IMR-90 (cell line): Measurements from ENCODE around the gene TMED10. TPM values are rescaled to one million over a fixed set of nuclear protein-coding genes. Genes with fewer than 3 reads are reported as not detected.

Source experiments
- ATAC-seq: fragments of 200-7000 bp; cut with Tn5 transposase; 2 replicates; pipeline ENCODE4 v1.9.1; 2020; ENCODE audit warnings: low read depth, mild to moderate bottlenecking, moderate library complexity
- BruUV-seq: library from RNA; stranded (reverse); fragments of 400-500 nt; replicated peaks from 2 replicates; lab custom pipeline; 2021; lab: Mats Ljungman, UMichigan
- CTCF ChIA-PET: fragments of 300-600 bp; formaldehyde crosslinking; extraction: SDS; loops from one replicate; lab custom pipeline; 2021; ENCODE audit warnings: antibody characterized with exemption; lab: Yijun Ruan, JAX
- POLR2A ChIA-PET: fragments of 300-600 bp; sonication (Branson Sonifier 250); formaldehyde crosslinking; loops from one replicate; lab custom pipeline; 2022; ENCODE audit warnings: antibody characterized with exemption; ENCODE audit not compliant: unreplicated experiment; lab: Charles Lee
- DNase-seq: peaks from one replicate; pipeline ENCODE4 v3.0.0; 2013
- H2AFZ ChIP-seq: replicated peaks from 2 replicates; pipeline ENCODE3; 2013; ENCODE audit warnings: low read length, mild to moderate bottlenecking; ENCODE audit not compliant: poor library complexity
- H2AK5ac ChIP-seq: 2 replicates; pipeline ENCODE4 v1.6.1; 2013; ENCODE audit warnings: low read depth, low read length, inconsistent platforms
- H2AK9ac ChIP-seq: replicated peaks from 2 replicates; pipeline ENCODE3; 2013; ENCODE audit warnings: mild to moderate bottlenecking, low read depth, low read length, moderate library complexity; ENCODE audit not compliant: poor library complexity
- H2BK120ac ChIP-seq: 2 replicates; pipeline ENCODE4 v1.6.1; 2013; ENCODE audit warnings: low read depth, low read length, inconsistent platforms
- H2BK15ac ChIP-seq: 3 replicates; pipeline ENCODE4 v1.6.1; 2013; ENCODE audit warnings: low read depth, low read length, inconsistent platforms
- H2BK20ac ChIP-seq: 2 replicates; pipeline ENCODE4 v1.6.1; 2013; ENCODE audit warnings: low read depth, mild to moderate bottlenecking, inconsistent platforms, low read length, moderate library complexity
- H2BK5ac ChIP-seq: 2 replicates; pipeline ENCODE4 v1.6.1; 2013; ENCODE audit warnings: mild to moderate bottlenecking, low read depth, low read length, inconsistent platforms; ENCODE audit not compliant: poor library complexity, severe bottlenecking
- H3K14ac ChIP-seq: replicated peaks from 2 replicates; pipeline ENCODE4 v1.6.1; 2013; ENCODE audit warnings: low read depth, low read length, inconsistent platforms
- H3K18ac ChIP-seq: 2 replicates; pipeline ENCODE4 v1.6.1; 2013; ENCODE audit warnings: low read depth, low read length, control low read depth
- H3K23ac ChIP-seq: 2 replicates; pipeline ENCODE4 v1.6.1; 2013; ENCODE audit warnings: low read depth, low read length, inconsistent platforms
- H3K27ac ChIP-seq: 2 replicates; pipeline ENCODE4 v1.5.1; 2013; ENCODE audit warnings: mild to moderate bottlenecking, control low read depth, low read length; ENCODE audit not compliant: insufficient read depth
- H3K27me3 ChIP-seq: 2 replicates; pipeline ENCODE4 v1.6.1; 2013; ENCODE audit warnings: low read length; ENCODE audit not compliant: control insufficient read depth, insufficient read depth
- H3K36me3 ChIP-seq: 2 replicates; pipeline ENCODE4 v1.6.1; 2013; ENCODE audit warnings: low read length, mixed read lengths; ENCODE audit not compliant: control insufficient read depth, insufficient read depth
- H3K4ac ChIP-seq: 2 replicates; pipeline ENCODE4 v1.6.1; 2013; ENCODE audit warnings: low read depth, low read length, inconsistent platforms
- H3K4me1 ChIP-seq: 2 replicates; pipeline ENCODE4 v1.6.1; 2013; ENCODE audit warnings: low read length, mixed read lengths; ENCODE audit not compliant: control insufficient read depth, insufficient read depth
- H3K4me2 ChIP-seq: 2 replicates; pipeline ENCODE4 v1.6.1; 2013; ENCODE audit warnings: low read depth, mild to moderate bottlenecking, control low read depth, low read length, moderate library complexity
- H3K4me3 ChIP-seq: 2 replicates; pipeline ENCODE4 v1.5.1; 2013; ENCODE audit warnings: low read depth, mild to moderate bottlenecking, control low read depth, low read length, moderate library complexity; ENCODE audit not compliant: insufficient read depth
- H3K56ac ChIP-seq: 2 replicates; pipeline ENCODE4 v1.6.1; 2013; ENCODE audit warnings: low read length, inconsistent platforms; ENCODE audit not compliant: insufficient read depth; ENCODE audit errors: extremely low read depth
- H3K79me1 ChIP-seq, 2 experiments: 2 replicates each; pipeline ENCODE4 v1.6.1; 2013; ENCODE audit warnings: low read length in 2 of 2, inconsistent platforms in 1 of 2, low read depth in 1 of 2
- H3K9ac ChIP-seq: 2 replicates; pipeline ENCODE4 v1.6.1; 2013; ENCODE audit warnings: low read depth, low read length, control low read depth
- H3K9me1 ChIP-seq: 2 replicates; pipeline ENCODE4 v1.6.1; 2013; ENCODE audit warnings: low read length, inconsistent platforms; ENCODE audit not compliant: insufficient read depth
- H3K9me3 ChIP-seq: 2 replicates; pipeline ENCODE4 v1.6.1; 2013; ENCODE audit warnings: low read length; ENCODE audit not compliant: control insufficient read depth, insufficient read depth
- H4K20me1 ChIP-seq: 2 replicates; pipeline ENCODE4 v1.6.1; 2013; ENCODE audit warnings: low read length, inconsistent platforms; ENCODE audit not compliant: insufficient read depth
- H4K5ac ChIP-seq: 2 replicates; pipeline ENCODE4 v1.6.1; 2013; ENCODE audit warnings: mild to moderate bottlenecking, low read depth, low read length, control low read depth
- H4K8ac ChIP-seq, 2 experiments: 2 replicates each; pipeline ENCODE4 v1.6.1; 2013; ENCODE audit warnings: low read depth in 2 of 2, low read length in 2 of 2, control low read depth in 1 of 2, inconsistent platforms in 1 of 2
- H4K91ac ChIP-seq: 2 replicates; pipeline ENCODE4 v1.6.1; 2013; ENCODE audit warnings: low read depth, low read length, inconsistent platforms; ENCODE audit not compliant: insufficient read depth
- BHLHE40 ChIP-seq: fragments of 150-350 bp; IDR thresholded peaks from 2 replicates; pipeline ENCODE4 v1.6.1; 2016; ENCODE audit warnings: mild to moderate bottlenecking, low read depth, low read length
- CEBPB ChIP-seq: IDR thresholded peaks from 2 replicates; pipeline ENCODE4 v1.6.1; 2012; ENCODE audit warnings: low read depth, low read length, improper control_type of control experiment
- CHD1 ChIP-seq: IDR thresholded peaks from 2 replicates; pipeline ENCODE4 v1.6.1; 2012; ENCODE audit warnings: low read depth, low read length, improper control_type of control experiment
- ELK1 ChIP-seq: fragments of 150-350 bp; IDR thresholded peaks from 2 replicates; pipeline ENCODE4 v1.6.1; 2016; ENCODE audit warnings: low read depth, mild to moderate bottlenecking, low read length, moderate library complexity, borderline replicate concordance
- MAFK ChIP-seq: IDR thresholded peaks from 2 replicates; pipeline ENCODE4 v1.6.1; 2012; ENCODE audit warnings: low read depth, low read length, improper control_type of control experiment
- MAZ ChIP-seq: IDR thresholded peaks from 2 replicates; pipeline ENCODE4 v1.6.1; 2012; ENCODE audit warnings: low read depth, mild to moderate bottlenecking, low read length, improper control_type of control experiment, moderate library complexity, borderline replicate concordance
- MXI1 ChIP-seq: IDR thresholded peaks from 2 replicates; pipeline ENCODE4 v1.6.1; 2012; ENCODE audit warnings: low read depth, mild to moderate bottlenecking, low read length, moderate library complexity, borderline replicate concordance
- POLR2A ChIP-seq: IDR thresholded peaks from 2 replicates; pipeline ENCODE4 v1.6.1; 2012; ENCODE audit warnings: mild to moderate bottlenecking, low read depth, low read length
- RAD21 ChIP-seq: IDR thresholded peaks from 2 replicates; pipeline ENCODE4 v1.6.1; 2012; ENCODE audit warnings: low read length, improper control_type of control experiment
- RCOR1 ChIP-seq: IDR thresholded peaks from 2 replicates; pipeline ENCODE4 v1.6.1; 2012; ENCODE audit warnings: mild to moderate bottlenecking, low read length, improper control_type of control experiment; ENCODE audit not compliant: insufficient replicate concordance
- RFX5 ChIP-seq: IDR thresholded peaks from 2 replicates; pipeline ENCODE4 v1.8.0; 2012; ENCODE audit warnings: low read depth, mild to moderate bottlenecking, low read length, moderate library complexity
- SMC3 ChIP-seq: fragments of 150-350 bp; IDR thresholded peaks from 2 replicates; pipeline ENCODE4 v1.6.1; 2016; ENCODE audit warnings: low read depth, mild to moderate bottlenecking, antibody characterized with exemption, low read length, moderate library complexity
- USF2 ChIP-seq: fragments of 150-350 bp; IDR thresholded peaks from 2 replicates; pipeline ENCODE4 v1.6.1; 2017; ENCODE audit warnings: mild to moderate bottlenecking, antibody characterized with exemption, low read length, low read depth
- WGBS, 2 experiments: methylation state at CpG; one replicate each; pipeline versions ENCODE4 v1.1.5 to v1.1.7; 2013; ENCODE audit warnings: missing lambda C conversion rate in 2 of 2; ENCODE audit not compliant: insufficient read length in 1 of 2; ENCODE audit errors: extremely low coverage in 2 of 2; 5-methylcytosine and 5-hydroxymethylcytosine counted together
- dilution Hi-C: fragments of 300-500 bp; cut with HindIII; formaldehyde crosslinking; loops from one replicate; pipeline ENCODE4 v1.14.3; 2018; ENCODE audit warnings: low sequenced_read_pairs; ENCODE audit not compliant: unreplicated experiment
- in situ Hi-C: fragments of 300-500 bp; cut with MboI; formaldehyde crosslinking; loops from 3 replicates; pipeline ENCODE4 v1.14.3; 2019; ENCODE audit warnings: low sequenced_read_pairs, inconsistent platforms, mixed read lengths
- intact Hi-C: fragments of 100-400 bp; cut with micrococcal nuclease; formaldehyde crosslinking; loops from 2 replicates; pipeline ENCODE4 v1.10.0; 2022
- polyA plus RNA-seq, 3 experiments: library from polyadenylated mRNA; depleted of rRNA; stranded (reverse); fragments of >200 nt; gene quantifications; 2 replicates each; pipeline ENCODE4 v1.2.3, GENCODE V29; 2012; ENCODE audit warnings: low replicate concordance in 1 of 3
- total RNA-seq: library from RNA; depleted of rRNA; stranded (reverse); fragments of >200 nt; gene quantifications from 2 replicates; pipeline ENCODE4 v1.2.3, GENCODE V29; 2012
- TF ChIP-seq, protein P1 (sequence below): conservative IDR thresholded peaks from 2 replicates; pipeline ENCODE4 v1.5.1; 2012; ENCODE audit warnings: mild to moderate bottlenecking, low read depth, low read length, improper control_type of control experiment

The TMED10 gene
- total and polyA plus RNA-seq, 2 of the 4 experiments (the other 2 are of a cell fraction) = 254 to 441 TPM

- H3K79me1 ChIP-seq = no peaks in the 10 kb centered on the region
- H2AK9ac ChIP-seq = peak overlapping the region; percentile 15
- H3K27me3 ChIP-seq = no peaks in the 10 kb centered on the region
- H3K23ac ChIP-seq = no peak overlapping the region
- TF ChIP-seq RAD21 (no peak), RFX5 (no peak), SMC3 (no peak), USF2 (no peak), MAFK (no peak), POLR2A (no peak), MAZ (no peak), CHD1 (no peak), BHLHE40 (no peak), ELK1 (no peak), CEBPB (no peak), MXI1 (no peak), RCOR1 (no peak)
- TF ChIP-seq, protein P1, sequence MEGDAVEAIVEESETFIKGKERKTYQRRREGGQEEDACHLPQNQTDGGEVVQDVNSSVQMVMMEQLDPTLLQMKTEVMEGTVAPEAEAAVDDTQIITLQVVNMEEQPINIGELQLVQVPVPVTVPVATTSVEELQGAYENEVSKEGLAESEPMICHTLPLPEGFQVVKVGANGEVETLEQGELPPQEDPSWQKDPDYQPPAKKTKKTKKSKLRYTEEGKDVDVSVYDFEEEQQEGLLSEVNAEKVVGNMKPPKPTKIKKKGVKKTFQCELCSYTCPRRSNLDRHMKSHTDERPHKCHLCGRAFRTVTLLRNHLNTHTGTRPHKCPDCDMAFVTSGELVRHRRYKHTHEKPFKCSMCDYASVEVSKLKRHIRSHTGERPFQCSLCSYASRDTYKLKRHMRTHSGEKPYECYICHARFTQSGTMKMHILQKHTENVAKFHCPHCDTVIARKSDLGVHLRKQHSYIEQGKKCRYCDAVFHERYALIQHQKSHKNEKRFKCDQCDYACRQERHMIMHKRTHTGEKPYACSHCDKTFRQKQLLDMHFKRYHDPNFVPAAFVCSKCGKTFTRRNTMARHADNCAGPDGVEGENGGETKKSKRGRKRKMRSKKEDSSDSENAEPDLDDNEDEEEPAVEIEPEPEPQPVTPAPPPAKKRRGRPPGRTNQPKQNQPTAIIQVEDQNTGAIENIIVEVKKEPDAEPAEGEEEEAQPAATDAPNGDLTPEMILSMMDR = no peak
- dilution Hi-C loops (no loop called here), in situ Hi-C loops (no loop called here), intact Hi-C loops (no loop called here)
- no peak overlapping the region for H3K9ac ChIP-seq
- BruUV-seq = no TSS peak
- H4K91ac ChIP-seq = no peak overlapping the region
- H4K8ac ChIP-seq = no peak overlapping the region
- peaks cover 9% of the 10 kb centered on the region for H3K4me1 ChIP-seq
- no peaks in the 10 kb centered on the region for H4K20me1 ChIP-seq
- WGBS, 2 experiments = 80% methylated on average over 1 of the region's 11 CpGs; no CpG with 5 or more reads in 1 of the 2 experiments
- no peaks in the 10 kb centered on the region for H3K9me3 ChIP-seq
- no peak overlapping the region; the same call in 2 of the 3 replicates for H2BK15ac ChIP-seq
- H3K4me3 ChIP-seq = no peak overlapping the region
- no peak overlapping the region for H2BK20ac ChIP-seq
- no peaks in the 10 kb centered on the region for H3K36me3 ChIP-seq
- H2AK5ac ChIP-seq = peak overlapping the region; percentile 45
- CTCF ChIA-PET = interaction anchor here (0.7 kb wide), 1 partner anchor 60 kb away, joined by 3 read pairs; no protein-coding TSS in a partner anchor
- no peaks in the 10 kb centered on the region; the same call in 1 of the 2 replicates for H3K9me1 ChIP-seq
- no peak overlapping the region for H2BK5ac ChIP-seq
- ATAC-seq (no peak; the same call in 1 of the 2 replicates), DNase-seq (no peak)
- no peak overlapping the region for H3K27ac ChIP-seq
- no peak overlapping the region for H3K4me2 ChIP-seq
- H3K18ac ChIP-seq = peak overlapping the region; percentile 6
- POLR2A ChIA-PET = no interaction called here
- no peak overlapping the region for H2AFZ ChIP-seq
- no peak overlapping the region for H3K56ac ChIP-seq
- no peak overlapping the region for H2BK120ac ChIP-seq
- no peak overlapping the region for H4K5ac ChIP-seq
- no peak overlapping the region for H3K14ac ChIP-seq
- H3K4ac ChIP-seq = no peak overlapping the region
These were observed 22.0 kb upstream of the TMED10 start for GRCh38 chr14:75198291-75198933.
